ENCODE results near the gene IQCH.

- no peak for TF ChIP-seq POLR2A (IDR thresholded peaks at IDR 0.05)
- TF ChIP-seq CTCF (IDR thresholded peaks at IDR 0.05): no peak
- TF ChIP-seq EP300 (IDR thresholded peaks at IDR 0.05): no peak
Observed at GRCh38 chr15:67343206-67343605, 88.6 kb downstream of the IQCH start.
